ENCODE data around the gene TNRC18.

DNA sequence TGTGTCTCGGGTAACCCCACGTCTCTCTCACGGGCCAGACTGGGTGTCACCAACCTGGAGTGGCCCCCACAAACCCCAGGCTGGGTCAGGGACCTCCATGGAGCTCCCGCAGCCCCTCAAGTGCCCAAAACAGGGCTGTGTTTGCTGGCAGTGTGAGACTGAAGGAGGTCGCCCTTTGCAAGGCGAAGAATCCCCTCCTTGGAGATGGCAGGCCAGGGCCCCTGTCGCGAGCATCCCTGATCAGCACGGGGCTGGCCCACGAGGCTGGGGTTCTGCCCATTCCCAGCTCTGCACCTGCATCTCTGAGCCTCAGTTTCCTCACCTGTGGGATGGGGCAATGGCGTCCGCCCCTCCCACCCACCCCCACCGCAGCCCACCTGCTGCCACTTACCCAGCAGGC is 78.5 kb downstream of the TNRC18 start:
- TF ChIP-seq, protein P1, sequence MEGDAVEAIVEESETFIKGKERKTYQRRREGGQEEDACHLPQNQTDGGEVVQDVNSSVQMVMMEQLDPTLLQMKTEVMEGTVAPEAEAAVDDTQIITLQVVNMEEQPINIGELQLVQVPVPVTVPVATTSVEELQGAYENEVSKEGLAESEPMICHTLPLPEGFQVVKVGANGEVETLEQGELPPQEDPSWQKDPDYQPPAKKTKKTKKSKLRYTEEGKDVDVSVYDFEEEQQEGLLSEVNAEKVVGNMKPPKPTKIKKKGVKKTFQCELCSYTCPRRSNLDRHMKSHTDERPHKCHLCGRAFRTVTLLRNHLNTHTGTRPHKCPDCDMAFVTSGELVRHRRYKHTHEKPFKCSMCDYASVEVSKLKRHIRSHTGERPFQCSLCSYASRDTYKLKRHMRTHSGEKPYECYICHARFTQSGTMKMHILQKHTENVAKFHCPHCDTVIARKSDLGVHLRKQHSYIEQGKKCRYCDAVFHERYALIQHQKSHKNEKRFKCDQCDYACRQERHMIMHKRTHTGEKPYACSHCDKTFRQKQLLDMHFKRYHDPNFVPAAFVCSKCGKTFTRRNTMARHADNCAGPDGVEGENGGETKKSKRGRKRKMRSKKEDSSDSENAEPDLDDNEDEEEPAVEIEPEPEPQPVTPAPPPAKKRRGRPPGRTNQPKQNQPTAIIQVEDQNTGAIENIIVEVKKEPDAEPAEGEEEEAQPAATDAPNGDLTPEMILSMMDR (IDR thresholded peaks at IDR 0.05): no peak
- TF ChIP-seq POLR2AphosphoS5 (IDR thresholded peaks at IDR 0.05) (no peak), POLR2A (IDR thresholded peaks at IDR 0.05) (no peak), EP300 (IDR thresholded peaks at IDR 0.05) (no peak)
